ENCODE measurements around the gene GFPT1.
"Not testable (repeated sequence)": the region's sequence is repeated elsewhere in the genome, so short reads cannot be mapped to it uniquely, and the experiment has no call there.

GFPT1 gene

DNA sequence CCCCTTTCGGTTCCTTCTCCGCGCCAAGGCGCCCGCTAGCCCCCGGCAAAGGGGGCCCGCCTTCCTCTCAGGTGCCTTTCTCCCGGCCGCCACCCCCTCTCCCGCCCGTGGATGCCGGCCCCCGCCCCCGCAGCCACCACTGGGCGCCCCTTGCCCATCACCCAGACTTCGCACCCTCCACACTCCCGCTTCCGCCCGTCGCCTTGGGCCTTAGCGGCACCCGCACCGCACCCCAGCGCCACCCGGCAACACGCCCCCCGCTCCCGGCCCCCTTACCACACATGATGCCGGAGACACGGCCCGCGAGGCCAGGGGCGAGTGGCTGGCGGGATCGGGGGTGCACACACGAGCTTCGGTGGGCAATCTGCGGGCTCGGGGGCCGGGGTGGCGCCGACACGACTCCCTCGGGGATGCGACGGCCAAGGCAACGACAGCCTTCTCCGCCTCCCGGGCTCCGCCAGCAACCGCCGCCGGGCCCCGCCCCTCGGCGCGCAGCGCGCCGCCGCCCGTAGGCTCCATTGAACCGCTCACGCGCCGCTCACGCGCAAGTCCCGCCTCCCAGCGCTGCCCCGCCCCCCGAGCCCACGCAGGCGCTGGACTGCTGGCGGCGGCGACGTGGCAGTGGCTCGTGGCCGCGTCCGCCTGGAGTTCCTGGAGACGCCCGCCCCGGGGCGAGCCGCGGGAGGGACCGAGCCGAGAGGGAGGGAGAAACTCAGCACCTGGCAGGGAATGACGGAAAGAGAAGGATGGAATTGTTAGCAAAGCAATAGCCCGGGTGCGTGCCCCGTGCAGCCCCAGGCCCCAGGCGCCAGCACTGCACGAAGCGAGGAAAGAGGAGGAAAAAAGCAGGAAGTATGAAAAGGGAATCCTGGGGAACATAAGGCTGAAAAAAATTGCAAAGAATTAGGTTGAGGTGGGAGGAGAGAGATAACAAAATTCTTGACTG, at the start of gene GFPT1:
GFPT1 (minus strand) TSS at position 439 of the 946 bp plus-strand sequence; CDS start at position 283, 156 bp downstream.
- DNase-seq = peak; percentile 95

DNA sequence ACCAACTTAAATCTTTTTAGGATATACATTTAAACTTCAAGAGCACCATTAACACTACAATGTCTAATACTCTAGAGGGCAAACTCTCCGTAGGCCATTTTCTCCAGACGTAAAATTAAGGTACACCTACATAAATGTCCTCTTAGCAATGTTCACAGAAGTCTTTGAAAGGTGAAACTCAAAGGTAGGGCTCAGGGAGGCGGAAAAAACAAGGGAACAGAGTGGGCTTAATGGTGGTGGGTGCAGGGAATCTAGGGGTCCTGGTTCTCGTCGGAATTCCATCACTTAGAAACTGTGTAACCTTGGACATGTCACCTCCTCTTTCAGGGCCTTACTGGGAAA, 49.5 kb upstream of the GFPT1 start:
- DNase-seq = no peak

DNA sequence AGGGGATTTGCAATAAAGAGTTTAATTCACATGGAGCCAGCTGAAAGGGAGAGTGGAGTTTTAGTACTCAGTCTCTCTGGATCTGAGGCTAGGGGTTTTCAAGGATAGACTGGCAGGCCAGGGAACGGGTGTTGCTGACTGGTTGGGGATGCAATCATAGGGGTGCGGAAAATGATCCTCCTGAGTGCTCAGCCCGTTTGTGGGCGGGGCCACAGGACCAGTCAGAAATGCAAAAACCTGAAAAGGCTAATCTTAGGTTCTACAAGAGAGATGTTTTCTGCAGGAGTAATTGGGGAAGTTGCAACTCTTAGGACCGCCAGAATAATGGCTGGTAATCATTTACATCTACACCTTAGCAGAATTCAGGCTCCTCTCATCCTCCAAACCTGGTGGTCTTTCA, 47.7 kb upstream of the GFPT1 start:
- no peak for DNase-seq

DNA sequence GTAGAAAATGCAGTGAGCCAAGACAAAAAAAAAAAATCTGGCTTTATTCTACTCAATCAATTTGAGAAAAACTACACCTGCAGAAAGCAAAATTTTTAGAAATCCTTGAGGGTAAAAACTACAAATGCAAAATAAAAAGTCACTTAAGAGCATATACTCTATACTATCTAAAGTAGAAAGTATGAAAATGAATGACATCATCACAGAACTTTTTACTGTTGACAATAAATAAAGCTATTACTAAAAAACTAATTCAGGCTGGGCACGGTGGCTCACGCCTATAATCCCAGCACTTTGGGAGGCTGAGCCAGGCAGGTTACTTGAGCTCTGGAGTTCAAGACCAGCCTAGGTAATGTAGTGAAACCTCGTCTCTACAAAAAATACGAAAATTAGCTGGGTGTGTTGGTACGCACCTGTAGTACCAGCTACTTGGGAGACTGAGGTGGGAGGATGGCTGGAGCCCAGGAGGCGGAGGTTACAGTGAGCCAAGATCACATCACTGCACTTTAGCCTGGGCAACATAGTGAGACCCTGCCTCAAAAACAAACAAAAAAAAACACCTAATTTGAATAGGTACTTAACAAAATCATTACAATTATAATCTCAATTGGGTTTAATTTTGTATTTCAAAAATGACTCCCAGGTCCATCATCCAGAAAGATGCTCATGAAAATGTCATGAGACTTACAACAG, 42.6 kb upstream of the GFPT1 start:
- no peak for DNase-seq

DNA sequence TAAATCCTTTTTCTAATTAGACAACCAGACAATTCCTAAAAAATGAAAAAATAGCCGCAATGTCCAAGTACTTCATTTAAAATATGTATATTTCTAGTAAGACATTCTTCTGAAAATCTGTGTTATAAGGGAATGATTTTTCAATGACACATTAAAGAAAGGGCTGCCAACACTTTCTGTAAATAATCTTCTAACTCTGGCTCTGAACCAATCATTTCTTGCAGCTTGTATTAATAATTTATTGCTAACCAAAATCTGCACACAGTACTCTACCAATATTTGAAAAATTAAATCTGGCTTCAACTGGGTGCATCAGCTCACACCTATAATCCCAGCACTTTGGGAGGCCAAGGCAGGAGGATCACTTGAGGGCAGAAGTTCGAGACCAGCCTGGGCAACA, 42.0 kb upstream of the GFPT1 start:
- no peak for DNase-seq

DNA sequence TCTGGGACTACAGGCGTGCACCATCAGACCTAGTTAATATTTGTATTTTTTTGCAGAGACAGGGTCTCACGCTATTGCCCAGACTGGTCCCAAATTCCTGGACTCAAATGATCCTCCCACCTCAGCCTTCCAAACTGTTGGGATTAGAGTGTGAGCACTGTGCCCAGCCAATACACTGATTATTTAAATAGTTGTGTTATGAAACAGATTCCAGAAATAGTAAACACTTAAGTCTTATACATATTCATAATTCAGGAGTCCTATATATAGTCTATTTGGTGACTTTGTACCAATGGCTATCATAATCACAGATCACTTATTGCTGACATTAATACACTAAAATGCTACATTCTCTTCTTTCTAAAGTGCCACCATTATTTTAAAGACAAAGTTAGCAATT, 37.4 kb upstream of the GFPT1 start:
- DNase-seq = no peak

DNA sequence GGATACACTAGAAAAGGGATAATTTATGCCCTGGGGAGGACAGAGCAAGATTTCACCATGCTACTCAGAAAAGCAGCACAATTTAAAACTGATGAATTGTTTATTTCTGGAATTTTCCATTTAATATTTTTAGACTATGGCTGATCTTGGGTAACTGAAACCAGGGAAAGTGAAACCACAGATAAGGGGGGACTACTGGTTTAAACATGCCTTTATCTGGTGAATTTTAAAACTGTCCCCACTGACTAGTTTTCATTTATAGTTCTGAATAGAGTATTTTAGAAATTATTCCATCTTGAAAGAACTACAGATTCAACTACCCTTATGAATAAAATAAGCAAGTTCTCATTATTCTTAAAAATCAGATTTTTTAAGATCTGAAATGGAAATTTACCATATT, 35.2 kb upstream of the GFPT1 start:
- DNase-seq = no peak

DNA sequence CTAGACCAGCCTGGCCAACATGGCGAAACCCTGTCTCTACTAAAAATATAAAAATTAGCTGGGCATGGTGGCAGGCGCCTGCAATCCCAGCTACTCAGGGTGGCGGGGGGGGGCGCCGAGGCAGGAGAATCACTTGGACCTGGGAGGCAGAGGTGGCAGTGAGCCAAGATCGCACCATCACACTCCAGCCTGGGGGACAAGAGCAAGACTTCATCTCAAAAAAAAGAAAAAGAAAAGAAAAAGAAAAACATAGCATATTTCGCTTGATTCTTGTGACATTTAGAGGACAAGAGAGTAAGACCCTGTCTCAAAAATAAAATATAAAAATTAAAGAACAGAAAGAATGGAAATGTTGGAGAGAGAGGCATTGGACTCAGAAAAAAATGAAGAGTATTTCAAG, 32.1 kb upstream of the GFPT1 start:
- not testable (repeated sequence) for DNase-seq

DNA sequence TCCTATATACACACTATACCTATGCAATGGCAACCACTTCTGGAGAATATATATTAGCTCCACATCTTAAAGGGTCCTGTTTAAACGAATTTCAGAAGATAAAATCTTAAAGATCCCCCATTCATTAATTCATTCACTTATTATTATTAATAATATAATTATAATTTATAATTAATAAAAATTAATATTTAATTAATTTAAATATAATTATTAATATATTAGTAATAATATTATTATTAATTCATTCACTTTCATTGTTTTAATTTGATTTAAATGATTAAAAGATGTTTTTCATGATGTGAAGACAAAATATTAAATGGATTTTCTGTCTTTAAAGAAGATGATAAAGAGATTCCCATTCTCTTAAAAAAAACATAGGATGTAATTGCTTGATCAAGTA, 29.1 kb upstream of the GFPT1 start:
- DNase-seq = no peak

DNA sequence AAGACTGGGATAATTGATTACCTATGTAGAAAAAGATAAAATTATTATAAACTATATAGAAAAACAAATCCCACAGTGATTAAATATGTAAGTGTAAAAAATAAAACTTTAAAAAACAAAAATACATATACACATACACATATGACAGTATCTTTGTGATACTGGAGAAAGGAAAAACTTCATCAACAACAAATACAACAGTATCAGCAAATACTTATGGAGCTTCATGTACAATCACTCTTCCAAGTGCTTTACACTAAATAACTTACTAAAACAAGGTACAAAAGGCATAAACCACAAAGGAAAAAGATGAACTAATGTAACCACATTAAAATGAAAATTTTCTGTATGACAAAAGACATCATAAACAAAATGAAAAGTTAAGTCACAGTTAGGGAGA, 24.1 kb upstream of the GFPT1 start:
- DNase-seq = no peak

DNA sequence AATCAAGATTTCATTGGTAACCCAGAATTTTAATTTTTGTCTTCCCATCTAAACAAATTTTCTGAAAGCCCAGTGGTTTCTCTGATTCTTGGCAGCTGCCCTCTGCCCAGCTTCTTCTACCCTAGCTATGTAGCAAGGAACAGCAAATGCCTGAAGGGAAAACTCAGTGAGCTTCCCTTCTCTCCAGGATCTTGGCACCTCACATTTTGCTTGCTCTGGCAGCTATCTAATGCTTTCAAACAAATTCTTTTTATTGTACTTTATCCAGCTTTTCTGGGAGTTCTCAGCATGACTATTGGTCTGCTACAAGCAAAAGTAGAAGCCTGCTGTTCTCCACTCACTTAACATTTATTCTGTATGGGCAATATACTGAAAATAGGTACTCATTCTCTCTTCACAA, 18.3 kb upstream of the GFPT1 start:
- no peak for DNase-seq

DNA sequence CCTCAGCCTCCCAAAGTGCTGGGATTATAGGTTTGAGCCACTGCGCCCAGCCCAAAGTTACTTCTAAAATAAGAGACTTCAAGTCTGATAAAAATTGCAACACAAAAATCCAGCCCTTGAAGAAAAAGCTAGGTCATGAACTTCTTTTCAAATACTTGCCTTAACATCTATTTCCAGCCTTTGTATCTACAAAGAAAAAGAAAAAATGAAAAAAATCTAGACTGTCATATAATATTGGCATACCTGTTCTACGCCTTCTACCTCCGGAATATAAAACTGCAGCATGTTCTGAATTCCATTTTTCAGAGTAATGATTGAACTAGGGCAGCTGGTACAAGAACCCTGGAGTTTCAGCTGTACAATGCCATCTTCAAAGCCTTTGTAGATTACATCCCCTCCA, 13.1 kb upstream of the GFPT1 start:
- no peak for DNase-seq

DNA sequence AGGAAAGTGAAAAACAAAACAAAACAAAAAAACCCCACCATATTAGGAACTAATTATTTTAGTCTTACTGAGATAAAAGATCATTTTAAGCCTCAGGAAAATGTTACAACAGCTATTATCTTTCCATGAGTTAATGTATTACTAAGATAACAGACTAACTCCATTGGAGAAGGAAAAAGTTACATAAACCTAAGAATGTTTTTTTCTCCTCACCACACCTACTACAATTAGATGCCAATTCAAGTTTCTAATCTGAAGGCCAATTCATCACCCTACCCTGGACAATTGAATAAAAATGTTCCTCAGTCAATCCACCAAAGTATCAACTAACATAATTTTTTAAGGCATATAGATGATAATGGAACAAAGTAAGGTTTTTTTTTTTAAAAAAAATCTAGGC, 10.2 kb upstream of the GFPT1 start:
- DNase-seq = no peak

DNA sequence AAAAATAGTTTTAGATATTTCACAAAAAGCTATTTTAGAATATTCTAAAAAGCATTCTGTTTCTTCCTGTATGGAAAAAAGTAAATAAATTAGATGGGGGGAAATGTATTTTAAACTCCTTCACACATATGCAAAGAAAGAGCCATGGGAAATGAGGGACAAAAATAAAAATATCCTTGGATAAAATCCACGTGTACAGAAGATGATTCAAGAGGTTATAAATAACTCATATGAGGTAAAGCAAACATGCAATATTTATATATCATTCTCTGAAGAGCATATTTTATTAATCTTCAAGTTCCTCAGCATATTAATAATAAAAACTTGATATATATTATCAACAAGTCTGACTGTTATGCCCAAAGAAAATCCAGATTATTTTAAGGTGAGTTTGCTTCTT, 8.8 kb upstream of the GFPT1 start:
- DNase-seq = no peak

DNA sequence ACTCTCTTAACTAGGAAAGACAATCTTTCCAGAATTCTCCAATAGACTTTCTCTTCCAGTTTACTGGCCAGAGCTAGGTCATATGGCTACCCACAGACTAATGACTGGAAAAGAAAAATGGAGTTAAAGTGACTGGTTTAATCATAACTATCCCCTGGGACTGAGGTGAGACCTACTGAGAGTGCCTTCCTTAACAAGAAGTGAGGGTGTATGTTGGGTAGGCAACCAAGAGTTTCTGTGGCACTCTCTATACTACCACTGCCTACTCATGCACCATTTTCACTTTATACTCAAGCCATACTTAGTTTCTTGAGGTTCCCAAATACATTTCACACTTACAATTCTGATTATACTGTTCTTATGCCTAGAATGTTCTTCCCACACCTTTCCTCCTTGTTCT, 6.9 kb upstream of the GFPT1 start:
- DNase-seq = no peak

DNA sequence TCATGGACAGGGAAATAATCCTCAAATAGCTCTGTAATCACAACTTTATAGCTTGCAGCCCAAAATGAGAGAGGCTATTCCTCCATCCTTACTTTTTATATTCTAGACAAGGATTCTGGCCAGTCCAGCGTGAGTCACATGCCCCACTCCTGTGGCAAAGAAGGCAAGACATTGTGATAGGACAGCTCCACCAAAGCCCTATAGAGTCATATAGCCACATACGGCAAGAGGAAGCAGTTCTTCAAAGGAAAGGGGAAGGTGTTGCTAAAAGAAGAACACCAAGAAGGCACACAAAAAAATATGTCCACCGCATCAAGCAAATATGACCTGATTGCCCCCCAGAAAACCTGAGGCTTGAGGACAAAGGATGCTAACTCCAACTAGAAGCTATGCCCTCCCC, 3.4 kb upstream of the GFPT1 start:
- DNase-seq = no peak

DNA sequence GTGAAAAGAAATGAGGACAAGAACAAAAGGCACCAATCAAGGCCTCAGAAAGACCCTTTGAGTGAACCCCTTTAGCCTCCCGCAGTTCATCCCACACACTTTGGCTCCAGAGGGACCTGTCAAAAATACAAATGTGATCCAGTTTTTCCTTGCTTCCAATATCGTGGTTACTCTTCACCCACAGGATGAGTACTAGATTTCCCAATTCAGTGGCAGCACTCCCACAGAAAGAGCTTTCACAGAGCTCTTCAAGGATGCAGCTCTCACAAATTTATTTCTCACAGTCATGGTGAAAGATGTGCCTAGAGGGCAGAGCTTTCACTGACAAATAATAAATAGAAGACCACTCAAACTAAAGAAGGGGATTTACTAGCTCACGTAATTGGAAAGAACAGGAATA, 3.0 kb upstream of the GFPT1 start:
- no peak for DNase-seq

DNA sequence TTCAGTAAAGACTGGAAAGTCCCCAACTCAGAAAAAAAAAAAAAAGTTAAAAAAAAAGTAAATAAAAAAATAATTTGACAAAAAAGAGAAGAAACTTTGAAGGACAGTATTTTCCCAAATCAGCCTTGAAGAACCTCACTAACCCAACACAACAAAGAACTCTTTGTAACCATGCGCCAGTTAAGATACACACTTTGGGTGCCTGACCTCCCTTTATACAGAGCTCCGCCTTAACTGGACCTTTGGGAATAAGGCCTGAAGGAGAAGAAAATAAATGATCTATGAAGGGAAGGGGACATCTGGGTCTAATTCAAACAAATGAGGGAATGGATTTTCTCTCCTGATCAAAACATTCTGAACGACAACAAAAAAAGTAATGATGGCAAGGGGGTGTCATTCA, 2.2 kb upstream of the GFPT1 start:
- DNase-seq = no peak

DNA sequence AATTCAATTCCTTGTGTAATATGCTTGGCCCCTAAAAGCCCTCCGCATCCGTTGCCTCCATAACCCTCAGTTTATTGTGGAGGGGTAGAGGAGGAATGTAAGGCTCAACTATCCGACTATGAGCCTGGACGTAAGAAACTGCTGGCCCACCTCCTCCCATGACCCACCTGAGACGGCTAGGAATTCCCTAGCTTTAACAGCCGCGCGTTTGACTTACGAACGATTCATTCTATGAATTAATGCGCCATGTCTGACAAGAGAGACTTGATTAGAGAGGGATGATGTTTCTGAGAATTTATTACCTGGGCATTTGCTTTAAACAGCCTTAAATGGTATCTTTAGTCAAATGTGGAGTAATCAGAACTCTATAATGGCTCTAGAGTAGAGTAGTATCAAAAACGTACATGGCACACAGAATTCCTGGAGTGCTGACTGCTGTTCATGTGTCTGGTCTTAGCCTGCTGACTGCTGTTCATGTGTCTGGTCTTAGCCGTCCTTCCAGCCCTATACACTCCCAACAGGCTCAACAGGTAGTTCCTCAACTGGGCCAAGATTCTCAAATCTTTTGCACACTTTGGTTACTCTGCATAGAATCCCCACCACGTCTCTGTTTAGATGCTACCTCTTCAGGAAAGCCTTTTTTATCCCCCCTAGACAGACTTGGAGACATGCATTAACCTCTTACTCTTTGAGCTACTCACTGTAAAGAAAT, 899 bp upstream of the GFPT1 start:
- no peak for DNase-seq

DNA sequence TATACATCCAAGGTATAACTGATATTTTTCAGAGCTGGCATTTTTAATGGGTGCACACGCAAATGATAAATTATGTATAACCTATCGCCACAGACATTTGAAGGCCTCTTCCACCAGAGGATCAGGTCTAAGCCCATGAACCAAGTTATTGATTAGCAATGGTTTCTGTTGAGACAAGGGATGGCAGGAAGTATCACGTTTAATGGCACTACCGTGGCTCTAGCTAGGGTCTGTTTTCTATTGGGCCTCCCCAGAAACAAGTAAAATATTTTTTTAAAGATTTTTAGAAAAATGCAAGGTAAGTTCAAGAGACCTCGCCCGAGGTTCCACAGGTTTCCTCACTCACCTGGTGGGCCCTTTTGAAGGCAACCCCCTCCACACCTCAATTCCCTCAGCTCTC, 667 bp downstream of the GFPT1 start:
- no peak for DNase-seq

DNA sequence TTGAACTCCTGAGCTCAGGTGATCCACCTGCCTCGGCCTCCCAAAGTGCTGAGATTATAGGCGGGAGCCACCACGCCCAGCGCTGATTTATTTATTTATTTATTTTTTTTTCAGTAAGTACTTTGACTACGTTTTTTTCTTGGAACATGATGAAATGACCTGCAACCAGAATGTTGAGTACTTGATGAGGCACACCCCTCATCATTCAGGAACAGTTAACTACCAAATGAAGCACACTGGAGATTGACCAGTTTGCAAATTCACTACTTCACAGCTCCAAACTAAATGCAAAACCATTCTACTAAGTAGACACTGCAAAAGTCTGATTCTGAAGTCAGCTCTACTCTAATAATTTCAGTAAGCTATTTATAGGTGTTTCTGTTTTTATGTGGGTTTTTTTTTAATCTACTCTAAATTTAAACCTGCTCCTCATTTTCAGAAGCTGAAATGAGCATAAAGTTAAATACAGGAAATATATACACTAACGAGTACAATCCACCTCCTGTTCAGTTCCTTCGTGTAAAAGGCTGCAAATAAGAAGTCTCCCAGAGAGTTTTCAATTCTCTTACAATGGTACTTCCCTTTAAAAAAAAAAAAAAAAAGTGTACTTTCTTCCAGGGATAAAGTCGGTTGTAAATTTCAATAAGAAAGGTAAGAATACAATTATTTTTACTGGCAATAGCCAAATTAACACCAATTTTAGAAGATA, 1.4 kb downstream of the GFPT1 start:
- DNase-seq = no peak

DNA sequence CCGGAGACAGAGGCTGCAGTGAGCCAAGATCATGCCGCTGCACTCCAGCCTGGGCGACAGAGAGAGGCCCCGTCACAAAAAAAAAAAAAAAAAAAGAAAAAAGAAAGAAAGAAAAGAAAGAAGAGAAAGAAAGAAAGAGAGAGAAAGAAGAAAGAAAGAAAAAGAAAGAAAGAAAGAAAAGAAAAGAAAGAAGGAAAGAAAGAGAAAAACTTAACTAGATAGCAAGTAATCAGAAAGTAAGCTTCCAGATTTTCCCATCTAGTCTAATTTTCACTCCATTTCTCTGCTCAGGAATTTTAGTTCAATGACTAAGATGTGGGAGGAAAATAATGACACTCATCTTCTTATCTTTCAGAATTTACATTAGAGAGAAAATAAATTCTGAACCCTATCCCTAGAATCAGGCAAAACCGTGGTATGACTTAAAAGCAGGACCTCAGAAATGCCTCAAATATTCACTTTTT, 2.4 kb downstream of the GFPT1 start:
- no peak for DNase-seq

DNA sequence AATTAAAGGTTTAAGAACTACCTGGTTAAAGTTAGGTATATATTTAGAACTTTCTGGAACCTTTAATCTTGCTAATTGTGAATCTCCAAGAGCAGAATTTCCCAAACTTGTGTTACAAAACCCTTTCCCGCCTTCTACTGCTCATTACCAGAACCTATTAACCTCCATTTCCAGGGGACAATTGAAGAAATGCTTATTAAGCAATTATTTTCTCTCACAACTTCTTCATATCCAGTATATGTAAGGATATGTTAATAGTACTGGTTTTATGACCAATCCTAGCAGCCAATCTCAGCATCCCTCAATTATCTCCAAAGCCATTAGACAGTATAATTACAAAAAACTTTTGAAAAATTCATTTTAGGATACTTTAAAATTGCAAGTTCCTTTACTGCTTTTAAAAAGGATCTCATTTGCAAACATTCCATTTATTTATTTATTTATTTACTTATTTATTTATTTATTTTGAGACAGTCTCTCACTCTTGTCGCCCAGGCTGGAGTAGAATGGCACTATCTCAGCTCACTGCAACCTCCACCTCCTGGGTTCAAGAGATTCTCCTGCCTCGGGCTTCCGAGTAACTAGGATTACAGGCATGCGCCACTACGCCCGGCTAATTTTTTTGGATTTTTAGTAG, 3.7 kb downstream of the GFPT1 start:
- DNase-seq = no peak
